Posterior vena cava (tissue), 2 donors: ENCODE measurements around the gene GLIS2. TPM values are rescaled to one million over a fixed set of nuclear protein-coding genes. Genes with fewer than 3 reads are reported as not detected.

Source experiments
- DNase-seq: peaks from one replicate; pipeline ENCODE4 v3.0.0-alpha.2; 2020; ENCODE audit warnings: low spot score
- intact Hi-C, 2 donors: fragments of 100-400 bp; cut with DNase I; formaldehyde crosslinking; loops; one replicate each; pipeline versions ENCODE4 v1.14.1 to v1.14.2; 2022 to 2023
- total RNA-seq, 2 donors: library from RNA; stranded (reverse); fragmentation: NEBNext Ultra II Directional; extraction: Animal tissue kit (Norgen Biotek cat#: 25700); gene quantifications; one replicate each; pipeline ENCODE4 v1.2.1, GENCODE V29; 2021
- donor health status: DM: yes; HTN: yes; CAD: no.
- donor health status: DM: yes; HTN: yes; CAD: no.

Gene GLIS2
- total RNA-seq, 2 donors from 2014 or later, result 35.6 to 49.0 TPM

DNA sequence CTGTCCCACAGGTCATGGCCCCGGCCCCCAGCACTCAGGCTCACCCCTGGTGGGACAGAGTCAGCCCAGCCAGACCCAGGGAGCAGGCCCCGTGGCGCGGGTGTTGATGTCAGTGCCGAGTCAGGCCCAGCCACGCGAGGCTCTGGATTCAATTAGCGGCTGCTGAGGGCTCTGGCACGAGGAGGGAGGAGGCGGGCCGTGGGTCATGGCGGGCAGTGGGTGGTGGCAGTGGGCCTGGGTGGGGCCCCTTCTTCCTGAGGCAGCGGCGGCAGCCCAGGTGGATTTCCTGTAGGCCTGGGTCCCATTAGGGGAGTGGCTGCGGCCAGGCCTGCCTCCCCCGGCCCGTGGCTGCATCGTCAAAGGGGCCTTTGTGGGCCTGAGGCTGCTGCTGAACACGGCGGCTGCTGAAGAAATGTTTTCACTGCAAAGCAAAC lies 68.7 kb downstream of the GLIS2 start:
- intact Hi-C loops, result no loop called here
- DNase-seq, result no peak

DNA sequence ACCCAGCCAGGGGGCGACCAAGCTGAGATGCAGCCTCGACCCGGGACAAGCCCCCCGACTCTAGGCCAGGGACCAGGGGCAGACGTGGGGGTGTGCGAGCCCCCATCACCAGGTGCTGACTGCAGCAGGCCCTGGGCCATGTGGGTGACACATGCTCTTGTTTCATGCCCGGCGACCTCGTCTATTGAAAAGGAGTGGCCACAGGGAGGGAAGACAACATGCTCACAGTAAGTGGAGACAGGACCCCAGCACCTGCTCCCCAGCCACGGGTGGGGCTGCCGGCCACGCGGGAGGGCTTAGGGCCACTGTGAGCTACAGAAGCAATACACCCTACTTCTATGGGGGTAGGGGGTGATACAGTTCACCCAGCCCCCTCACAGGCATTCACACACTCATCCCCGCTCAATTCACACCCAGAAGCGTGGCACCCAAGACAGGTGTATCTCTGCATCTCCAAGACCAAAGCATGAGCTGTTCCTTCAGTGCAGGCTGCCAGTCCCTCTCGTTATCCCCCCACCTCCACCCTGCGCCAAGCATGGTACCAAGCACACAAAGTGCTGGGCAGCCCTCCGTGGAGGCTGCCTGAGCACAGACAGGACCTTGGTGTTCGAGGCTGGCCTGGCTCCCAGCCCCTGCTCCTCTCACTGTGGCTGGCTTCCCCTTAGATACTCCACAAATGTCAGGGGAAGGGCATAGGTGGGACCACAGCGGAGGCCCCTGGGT lies 69.4 kb downstream of the GLIS2 start:
- DNase-seq, result no peak
- intact Hi-C loops, result no loop called here

DNA sequence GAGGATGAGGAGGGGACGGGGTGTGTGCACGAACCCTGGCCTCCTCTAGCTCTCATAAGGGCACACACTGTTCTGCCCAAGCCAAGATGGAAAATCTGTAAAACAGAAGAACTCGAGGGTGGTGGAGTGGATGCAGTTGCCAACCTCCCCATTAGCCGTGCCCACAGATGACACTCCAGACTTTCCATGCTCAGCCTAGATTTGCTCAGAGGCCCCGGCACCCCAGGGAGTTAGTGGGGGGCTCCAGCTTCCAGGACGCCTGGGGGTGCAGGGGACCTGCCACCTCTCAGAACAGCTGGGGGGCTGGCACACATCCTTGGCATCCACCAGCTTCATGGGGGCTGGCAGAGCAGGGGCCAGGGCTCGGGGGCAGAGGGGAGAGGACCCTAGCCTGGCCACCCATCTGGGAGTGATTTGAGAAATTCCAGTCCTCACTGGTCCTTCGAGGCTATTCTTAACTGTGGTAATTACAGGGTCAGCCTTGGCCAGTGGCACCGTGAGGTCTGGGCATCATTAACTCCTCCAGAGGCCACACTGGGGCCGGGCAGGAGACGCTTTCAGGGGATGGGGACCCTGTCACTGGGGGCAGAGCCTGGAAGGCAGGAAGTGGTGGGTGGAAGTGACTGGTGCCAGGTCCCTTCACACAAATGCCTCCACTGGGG lies 70.1 kb downstream of the GLIS2 start:
- intact Hi-C loops, result no loop called here
- DNase-seq, result no peak

DNA sequence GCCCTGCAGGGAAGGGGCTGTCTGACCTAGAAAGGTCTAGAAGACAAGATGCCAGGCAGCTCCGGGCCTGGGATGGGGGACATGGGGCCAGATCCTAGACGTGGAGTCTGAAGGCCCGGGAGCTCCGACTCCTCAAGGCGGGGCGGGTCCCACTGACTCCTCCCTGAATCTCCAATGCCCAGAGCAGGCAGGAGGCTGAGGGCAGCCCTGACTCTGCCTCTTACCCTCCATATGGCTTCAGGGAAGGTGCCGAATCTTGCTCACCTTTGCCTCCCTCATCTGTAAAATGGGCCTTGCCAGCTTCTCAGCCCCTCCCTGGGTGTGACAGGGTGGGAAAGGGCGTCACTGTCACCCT lies 70.6 kb downstream of the GLIS2 start:
- DNase-seq, result no peak
- intact Hi-C loops, result no loop called here

DNA sequence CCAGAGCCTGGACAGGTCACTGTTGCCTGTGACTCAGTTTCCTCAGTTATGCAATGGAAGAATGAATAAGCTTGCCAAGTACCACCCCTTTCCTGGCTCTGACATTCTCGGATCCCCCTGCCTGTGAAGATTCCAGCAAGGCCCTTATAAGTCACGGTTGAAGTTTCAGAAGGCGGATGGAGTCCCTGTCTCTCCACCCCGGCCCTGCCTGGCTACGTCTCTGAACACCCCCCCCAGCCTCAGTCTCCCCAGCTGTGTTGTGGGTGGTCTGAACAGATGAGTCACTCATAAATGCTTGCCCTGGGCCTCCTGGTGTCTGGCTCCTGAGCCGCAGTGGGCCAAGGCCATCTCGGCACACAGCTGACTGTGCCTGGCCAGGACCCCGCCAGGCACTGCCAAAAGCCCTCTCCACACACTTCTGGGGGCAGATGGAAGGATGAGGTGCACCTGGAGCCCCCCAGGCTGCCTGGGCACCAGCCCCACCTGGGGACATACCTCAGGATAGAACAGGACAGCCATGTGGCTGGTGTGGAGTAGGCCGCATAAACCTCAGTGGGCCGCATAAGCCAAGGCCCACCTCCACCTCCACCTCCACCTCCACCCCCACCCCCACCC lies 71.2 kb downstream of the GLIS2 start:
- DNase-seq, result no peak
- intact Hi-C loops, result no loop called here

DNA sequence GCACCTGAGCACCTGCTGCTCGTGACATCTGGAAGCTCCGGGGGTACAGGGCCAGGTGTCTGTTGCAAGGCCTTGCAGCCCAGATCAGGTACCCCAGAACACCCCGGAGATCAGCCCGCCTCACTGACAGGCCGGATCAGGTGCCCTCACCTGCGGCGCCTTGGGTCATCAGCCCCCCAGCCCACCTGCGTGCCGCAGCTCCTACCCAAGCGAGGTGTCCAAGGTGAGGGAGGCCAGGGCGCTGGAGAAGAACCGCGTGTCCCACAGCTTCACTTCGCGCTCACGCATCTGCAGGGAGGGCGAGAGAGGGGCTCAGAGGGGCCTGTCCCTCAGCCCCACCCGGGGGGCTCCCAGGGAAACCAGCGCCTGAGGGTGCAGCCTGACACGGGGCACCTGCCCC lies 71.9 kb downstream of the GLIS2 start:
- intact Hi-C loops, result no loop called here
- DNase-seq, result no peak

DNA sequence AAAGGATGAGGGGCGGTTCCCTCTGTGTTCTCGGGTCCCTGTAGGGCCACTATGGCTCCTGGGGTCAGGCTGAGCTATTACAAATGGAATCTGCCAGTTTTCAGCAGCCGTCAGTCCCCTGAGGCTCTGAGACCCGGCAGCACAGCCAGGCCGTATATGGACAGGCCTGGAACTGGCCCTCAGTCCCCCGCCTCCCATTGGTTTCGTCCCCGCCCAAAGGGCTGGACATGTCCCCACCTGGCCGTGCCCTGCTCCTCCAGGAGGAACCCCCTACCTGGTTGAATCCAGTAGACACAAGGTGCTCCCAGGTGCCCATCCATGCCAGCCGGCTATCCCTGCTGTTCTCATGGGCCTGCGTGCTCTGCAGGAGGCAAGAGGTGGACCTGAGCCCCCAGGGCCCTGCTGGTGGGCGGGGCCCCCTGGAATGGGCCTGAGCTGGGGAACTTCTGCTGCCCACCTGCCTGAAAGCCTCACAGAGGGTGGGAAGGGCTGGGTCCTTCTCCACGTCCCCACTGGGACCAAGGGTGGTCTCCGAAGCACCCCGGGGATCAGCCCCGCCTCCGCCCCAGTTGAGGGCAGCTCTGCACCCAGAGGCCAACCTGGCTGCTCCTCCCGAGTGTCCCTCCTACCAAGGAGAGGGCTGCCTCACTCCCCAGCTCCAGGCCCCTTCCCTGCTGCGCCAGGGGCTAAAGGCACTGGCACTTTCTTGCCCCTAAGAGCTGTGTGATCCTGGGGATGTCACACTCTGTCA lies 72.6 kb downstream of the GLIS2 start:
- no peak for DNase-seq
- intact Hi-C loops, result no loop called here

Other genes with a start within 250 kb of the GLIS2 start
- 10 to 100 TPM; 20.8 to 20.9 TPM for gene ADCY9, start 199.6 kb upstream of the GLIS2 start, total RNA-seq
- 1 to 10 TPM; 4.1 to 4.6 TPM for gene SRL, start 74.0 kb upstream of the GLIS2 start, total RNA-seq
- 1 to 10 TPM; 4.0 to 5.4 TPM for gene TFAP4, start 43.0 kb upstream of the GLIS2 start, total RNA-seq
- gene PAM16, start 35.3 kb downstream of the GLIS2 start, total RNA-seq, result 10 to 100 TPM; 25.3 to 28.8 TPM
- 10 to 100 TPM; 67.1 to 89.3 TPM for gene VASN, start 55.8 kb downstream of the GLIS2 start, total RNA-seq
- 10 to 100 TPM; 28.5 to 29.5 TPM for gene CORO7, start 100.5 kb downstream of the GLIS2 start, total RNA-seq
- 10 to 100 TPM; 22.4 to 23.6 TPM for gene DNAJA3, start 109.8 kb downstream of the GLIS2 start, total RNA-seq
- 10 to 100 TPM; 18.8 to 25.3 TPM for gene NMRAL1, start 158.6 kb downstream of the GLIS2 start, total RNA-seq
- 10 to 100 TPM; 28.3 to 30.5 TPM for gene HMOX2, start 160.3 kb downstream of the GLIS2 start, total RNA-seq
- gene CDIP1, start 222.7 kb downstream of the GLIS2 start, total RNA-seq, result 10 to 100 TPM; 19.4 to 21.1 TPM
- under 1 TPM; 0.09 to 0.10 TPM for gene C16orf96, start 240.3 kb downstream of the GLIS2 start, total RNA-seq